Endometrium (tissue), 2 donors: ENCODE results near the gene PPA2.
A peak's percentile ranks its signal among the peaks of the same experiment; 100 is the strongest.
"Not testable (repeated sequence)": the region's sequence is repeated elsewhere in the genome, so short reads cannot be mapped to it uniquely, and the experiment has no call there.

ENCODE experiments used
- FAIRE-seq: peaks from 2 replicates; lab custom pipeline; 2012; peaks lifted over from hg19 to GRCh38; lab: Jason Lieb, UNC
- donor health status: control.
- donor health status: control.

Gene PPA2

DNA sequence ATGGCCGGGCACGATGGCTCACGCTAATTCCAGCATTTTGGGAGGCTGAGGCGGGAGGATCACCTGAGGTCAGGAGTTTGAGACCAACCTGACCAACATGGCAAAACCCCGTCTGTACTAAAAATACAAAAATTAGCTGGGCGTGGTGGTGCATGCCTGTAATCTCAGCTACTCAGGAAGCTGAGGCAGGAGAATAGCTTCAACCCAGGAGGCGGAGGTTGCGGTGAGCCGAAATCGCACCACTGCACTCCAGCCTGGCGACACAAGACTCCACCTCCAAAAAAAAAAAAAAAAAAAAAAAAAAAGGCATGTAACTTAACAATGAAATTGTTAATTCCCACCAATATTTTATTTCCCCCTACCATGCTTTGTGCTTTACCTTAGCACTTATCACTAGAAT is 15.3 kb downstream of the PPA2 start:
- FAIRE-seq = not testable (repeated sequence)

DNA sequence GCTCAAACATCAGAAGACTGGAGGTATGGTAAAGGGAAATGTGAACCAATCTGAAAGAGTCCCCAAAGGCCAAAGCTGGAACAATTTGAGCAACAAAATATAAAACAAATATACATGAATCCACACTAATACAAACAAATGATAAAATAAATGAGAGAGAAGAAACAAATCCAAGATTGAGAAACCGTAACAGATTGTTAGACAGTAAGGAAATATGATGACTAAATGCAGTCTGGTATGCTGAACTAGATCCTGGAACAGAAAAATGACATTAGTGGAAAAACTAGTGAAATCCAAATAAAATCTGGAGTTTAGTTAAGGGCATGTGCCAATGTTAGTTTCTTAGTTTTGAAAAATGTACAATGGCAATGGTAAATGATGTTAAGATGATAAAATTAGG is 15.9 kb downstream of the PPA2 start:
- no peak for FAIRE-seq

DNA sequence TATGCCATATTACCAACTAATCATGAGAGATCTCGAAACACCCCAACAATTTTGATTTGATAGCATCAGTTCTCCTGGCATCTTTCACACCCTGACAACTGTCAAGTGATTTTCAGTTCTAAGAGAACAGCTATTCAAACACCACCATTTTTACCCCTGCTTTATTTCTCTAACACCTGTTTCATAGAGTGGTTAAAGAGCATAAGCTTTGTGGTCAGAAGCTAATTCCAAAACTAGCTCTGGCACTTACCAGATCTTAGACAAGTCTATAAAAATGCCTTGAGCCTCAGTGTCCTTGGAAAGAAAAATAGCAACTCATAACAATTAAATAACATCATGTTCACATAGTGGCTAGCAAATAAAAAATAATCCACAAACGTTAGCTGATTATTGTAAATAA is 17.9 kb downstream of the PPA2 start:
- no peak for FAIRE-seq

DNA sequence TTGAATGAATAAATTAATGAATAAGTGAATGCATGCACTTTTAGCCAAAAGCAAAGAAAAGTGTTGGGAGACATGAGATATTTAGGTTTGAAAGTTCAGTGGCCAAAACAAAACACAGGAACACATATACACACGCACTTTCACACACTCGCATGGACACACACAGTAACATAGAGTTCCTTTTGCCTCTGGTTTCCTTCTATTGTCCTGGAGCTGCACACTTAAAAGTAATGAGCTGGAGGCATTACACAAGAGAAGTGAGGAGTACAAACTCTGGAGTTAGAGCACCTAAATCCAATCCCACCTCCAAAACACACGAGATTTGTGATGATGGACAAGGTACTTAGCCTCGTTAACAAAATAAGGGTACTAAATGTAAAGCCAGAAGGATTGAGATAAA is 18.7 kb downstream of the PPA2 start:
- no peak for FAIRE-seq

DNA sequence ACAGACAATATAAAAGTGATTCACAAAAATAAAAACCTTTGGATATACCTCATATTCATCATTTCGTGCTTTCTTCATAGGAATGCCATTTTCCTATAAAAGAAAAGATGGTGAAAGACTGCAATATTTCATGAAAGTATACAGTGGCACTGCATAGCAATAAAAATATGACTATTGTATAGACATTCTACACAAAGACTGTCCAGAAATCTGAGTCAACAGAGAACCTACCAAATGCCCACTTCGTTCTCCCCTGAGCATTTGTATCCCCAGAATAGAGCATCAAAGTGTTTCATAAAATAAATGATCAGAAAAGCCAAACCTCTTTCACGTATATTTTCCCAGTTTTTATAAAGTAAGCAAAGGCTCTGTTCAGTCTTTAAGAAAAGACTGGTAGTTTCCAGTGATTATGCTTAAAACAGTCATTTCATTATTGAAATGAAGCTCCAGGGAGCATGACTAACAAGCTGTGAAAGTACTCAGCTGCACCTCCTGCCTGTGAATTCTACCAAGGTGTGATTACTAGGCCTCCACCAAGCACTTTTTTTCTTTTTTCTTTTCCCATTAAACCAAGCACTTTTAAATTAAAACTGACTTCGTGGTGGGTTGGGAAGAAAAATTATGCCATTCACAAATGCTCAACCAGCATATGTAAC is 20.2 kb downstream of the PPA2 start:
- FAIRE-seq = no peak

DNA sequence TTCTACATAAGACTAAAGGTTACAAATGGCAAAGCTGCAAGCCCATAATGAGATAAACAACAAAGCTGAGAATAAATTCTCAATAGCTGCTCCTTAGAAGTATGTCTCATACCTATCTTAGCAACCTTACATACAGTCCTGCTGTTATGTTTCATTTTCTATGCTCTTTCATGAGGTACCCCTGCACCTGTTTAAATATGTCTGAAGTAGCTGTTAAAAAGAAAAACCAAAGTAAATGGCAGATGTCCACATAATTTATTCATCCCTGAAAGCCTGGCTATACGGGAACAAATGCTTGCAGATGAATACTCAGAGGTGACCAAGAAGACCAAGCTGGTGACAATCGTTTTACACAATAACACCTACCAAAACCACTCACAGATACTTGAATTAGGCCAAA is 22.5 kb downstream of the PPA2 start:
- no peak for FAIRE-seq

DNA sequence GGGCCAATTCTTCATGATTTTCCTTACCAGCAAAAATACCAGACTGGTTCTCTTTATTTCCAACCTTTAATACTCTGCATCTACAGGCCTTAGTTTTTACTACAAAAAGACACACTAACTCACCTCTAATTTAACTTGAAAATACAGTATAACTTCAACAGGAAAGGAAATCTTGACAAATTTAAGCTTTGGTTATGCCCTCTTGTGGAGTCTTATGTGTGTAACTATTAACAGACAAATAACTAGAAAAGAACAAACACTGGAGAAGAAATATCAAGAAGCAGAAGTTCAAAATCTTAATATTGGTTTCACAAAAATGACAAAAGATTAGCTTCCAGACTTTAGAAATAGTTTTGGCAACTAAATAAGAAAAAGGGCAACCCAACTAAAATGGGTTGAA is 33.0 kb downstream of the PPA2 start:
- no peak for FAIRE-seq

DNA sequence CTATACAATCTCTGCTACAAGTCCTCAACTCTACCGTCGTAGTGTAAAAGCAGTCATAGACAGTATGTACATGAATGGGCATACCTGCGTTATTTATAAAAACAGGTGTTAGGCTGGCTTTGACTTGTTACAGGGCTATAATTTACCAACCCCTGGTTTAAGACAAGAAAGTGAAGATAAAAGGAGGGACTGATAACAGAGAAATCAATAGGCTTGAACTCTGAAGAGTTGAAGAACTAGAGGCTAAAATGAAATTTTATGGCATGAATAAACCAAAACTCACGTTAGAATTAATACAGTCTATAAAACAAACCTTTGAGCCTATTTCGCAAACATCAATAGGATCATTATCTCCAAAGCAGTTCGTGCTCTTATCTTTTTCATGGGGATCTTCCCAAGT is 36.2 kb downstream of the PPA2 start:
- FAIRE-seq = no peak

DNA sequence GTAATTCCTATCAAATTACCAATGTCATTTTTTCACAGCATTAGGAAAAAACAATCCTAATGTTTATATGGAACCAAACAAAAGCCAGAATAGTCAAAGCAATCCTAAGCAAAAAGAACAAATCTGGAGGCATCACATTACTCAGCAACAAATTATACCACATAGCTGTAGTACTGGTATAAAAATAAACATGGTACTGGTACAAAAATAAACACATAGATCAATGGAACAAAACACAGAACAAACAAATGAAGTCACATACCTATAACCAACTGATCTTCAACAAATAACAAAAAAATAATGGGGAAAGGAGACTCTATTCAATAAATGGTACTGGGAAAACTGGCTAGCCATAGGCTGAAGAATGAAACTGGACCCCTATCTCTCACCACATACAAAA is 37.4 kb downstream of the PPA2 start:
- FAIRE-seq = no peak

DNA sequence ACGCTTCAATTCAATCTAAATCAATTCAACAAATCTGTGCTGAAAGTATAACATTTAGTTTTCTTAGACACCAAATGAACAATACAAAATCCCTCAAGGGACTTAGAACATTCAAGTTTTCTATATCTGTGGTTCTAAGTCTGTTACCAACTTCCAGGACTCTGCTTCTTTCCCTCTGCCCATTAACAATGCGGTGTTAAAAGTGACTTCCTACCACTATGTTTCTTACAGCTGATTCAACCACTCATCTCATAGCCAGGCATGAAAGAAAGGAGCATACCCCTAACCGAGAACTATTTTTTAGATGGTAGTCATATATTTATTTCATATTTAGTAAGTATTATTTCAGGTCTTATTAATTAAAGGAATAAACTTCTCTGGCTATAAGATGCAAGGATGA is 38.9 kb downstream of the PPA2 start:
- no peak for FAIRE-seq

DNA sequence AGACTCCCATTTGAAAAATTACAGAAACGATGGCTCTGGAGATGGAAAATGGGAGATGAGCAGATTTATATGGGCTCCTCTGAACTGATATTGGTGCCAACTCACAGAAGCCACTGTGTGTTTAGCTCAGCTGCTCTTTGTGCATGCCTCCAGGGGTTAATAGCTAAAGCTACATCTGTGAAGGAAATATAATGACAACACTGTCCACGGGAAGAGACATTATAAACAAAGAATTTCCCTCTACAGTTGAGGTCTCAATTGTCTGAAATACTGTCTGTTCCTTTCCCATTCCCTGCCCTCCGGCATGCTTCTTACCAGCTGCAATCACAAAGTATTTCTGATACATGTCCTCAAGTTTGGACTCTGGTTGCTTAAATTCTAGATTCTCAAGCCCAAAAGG is 40.4 kb downstream of the PPA2 start:
- FAIRE-seq = no peak

DNA sequence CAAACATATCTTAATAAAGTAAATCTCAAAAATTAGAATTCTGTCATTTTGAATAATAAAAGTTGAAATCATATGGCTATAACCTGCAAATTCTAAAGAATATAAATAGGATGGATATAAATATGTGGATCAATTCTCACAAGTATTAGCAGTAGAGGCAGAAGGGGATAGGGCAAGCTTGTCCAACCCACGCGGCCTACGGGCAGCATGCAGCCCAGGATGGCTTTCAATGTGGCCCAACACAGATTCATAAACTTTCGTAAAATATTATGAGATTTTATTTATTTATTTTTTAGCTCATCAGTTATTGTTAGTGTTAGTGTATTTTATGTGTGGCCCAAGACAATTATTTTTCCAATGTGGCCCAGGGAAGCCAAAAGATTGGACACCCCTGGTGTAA is 41.4 kb downstream of the PPA2 start:
- FAIRE-seq = peak; percentile 46

DNA sequence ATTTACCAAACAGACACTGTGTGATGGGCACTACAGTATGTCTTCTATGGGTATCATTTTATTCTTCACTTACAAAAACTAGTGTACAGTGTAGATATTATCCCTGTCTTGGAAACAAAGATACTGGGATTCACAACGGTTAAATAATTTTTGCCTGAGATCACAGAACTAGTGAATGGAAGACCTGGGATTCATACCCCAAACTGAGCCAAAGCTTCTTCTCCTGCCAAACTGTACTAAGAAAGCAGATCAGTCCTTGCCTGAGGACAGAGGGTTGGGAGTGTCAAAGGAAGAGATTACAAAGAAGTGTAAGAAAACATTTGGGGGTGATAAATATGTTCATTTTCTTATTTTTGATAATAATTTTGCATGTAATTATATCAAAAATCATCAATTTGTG is 43.1 kb downstream of the PPA2 start:
- no peak for FAIRE-seq

DNA sequence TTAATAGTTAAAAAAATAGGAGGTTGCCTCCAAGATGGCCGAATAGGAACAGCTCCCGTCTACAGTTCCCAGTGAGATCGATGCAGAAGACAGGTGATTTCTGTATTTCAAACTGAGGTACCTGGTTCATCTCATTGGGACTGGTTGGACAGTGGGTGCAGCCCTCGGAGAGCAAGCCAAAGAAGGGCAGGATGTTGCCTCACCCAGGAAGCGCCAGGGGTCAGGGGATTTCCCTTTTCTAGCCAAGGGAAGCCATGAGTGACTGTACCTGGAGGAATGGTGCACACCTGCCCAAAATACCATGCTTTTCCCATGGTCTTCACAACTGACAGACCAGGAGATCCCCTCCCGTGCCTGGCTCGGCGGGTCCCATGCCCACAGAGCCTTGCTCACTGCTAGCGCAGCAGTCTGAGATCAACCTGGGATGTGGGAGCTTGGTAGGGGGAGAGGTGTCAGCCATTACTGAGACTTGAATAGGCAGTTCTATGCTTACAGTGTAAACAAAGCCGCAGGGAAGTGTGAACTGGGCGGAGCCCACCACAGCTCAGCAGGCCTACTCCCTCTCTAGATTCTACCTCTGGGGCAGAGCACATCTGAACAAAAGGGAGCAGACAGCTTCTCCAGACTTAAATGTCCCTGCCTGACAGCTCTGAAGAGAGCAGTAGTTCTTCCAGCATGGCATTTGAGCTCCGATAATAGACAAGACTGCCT is 47.5 kb downstream of the PPA2 start:
- no peak for FAIRE-seq

DNA sequence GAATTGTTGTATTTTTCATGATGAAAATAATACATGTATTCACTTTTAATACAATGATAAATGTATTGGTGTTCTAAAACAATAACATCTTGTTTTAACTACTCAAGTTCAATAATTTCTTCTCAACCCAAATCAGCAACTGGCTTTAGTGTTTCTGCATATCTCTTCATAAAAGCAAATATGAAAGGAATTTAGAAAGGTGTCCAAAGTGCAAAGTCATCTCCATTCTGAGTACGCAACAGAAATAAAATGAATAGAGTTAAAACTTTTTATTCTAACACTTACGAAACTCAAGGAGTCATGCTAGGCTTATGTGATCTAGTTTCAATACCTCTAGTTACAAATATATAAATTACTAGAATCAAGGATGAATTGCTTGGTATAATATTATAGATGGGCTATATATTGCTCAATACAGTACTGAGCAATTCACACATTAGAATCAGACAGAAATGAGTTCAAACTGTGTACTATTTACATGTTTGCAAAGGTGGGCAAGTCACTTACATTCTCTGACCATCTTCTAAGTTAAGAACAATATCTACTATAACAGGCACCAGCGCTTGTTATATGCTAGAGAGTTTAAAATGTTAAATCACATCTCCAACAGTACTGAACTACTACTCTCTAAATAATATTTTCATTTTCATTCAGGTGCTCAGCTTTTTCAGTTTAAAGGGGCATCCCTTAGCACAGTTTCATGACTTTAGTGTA is 51.5 kb downstream of the PPA2 start:
- FAIRE-seq = no peak

DNA sequence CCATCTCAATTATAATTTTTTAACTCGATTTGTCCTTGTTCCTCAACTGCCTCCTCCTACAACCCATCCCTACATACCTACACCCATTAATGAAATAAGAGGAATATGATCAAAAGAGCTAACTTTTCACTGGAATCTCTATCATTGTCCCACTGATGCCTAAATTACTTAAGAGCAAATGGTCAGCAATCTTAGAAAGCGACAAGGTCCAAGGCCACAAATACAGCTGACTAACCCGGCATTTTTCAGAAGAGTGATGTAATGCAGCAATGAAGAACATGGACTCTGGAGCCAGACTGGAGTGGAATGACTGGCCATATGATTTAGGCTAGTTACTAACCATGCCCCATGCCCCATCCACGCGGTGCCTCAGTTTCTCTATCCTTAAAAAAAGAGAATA is 56.2 kb downstream of the PPA2 start:
- FAIRE-seq = no peak

DNA sequence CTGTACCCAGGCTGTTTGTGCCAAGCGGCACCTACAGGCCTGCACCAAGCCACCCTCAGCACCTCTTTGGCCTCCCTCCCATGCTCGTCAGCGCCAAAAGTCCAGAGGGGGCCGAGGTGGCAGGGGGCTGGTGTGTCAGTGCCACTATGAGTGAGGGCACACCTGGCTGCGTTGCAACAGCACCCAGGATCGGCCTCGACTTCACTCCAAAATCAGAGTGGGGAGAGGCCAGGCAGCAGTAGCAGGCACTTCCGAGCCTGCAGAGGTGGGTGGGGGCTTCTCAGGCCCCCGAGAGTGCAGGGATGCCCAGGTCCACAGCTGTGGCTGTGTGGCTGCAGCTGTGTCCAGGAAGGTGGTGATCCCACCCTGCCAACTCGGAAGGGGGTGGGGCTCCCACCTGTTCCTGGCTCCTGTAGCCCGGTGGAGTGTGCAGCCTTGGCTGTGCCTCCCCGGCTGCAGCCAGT is 58.5 kb downstream of the PPA2 start:
- FAIRE-seq = no peak

DNA sequence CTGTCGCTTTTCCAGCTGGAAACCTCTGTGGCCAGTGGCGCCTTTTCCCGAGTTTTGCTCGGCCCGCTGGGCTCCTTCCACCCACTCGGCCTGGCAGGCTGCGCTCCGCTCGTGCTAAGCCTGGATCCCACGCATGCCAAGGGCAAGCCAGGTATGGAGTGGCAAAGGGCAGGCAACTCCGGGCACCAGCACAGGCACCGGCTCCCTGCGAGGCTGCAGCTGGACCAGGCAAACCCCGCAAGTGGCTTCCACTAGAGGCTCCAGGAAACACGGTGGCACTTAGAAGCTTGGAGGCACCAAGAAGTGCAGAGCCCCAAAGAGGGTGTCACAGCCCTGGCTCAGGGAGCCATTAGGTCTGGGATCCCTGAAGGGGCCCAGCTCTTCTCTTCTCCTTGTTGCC is 59.5 kb downstream of the PPA2 start:
- no peak for FAIRE-seq

DNA sequence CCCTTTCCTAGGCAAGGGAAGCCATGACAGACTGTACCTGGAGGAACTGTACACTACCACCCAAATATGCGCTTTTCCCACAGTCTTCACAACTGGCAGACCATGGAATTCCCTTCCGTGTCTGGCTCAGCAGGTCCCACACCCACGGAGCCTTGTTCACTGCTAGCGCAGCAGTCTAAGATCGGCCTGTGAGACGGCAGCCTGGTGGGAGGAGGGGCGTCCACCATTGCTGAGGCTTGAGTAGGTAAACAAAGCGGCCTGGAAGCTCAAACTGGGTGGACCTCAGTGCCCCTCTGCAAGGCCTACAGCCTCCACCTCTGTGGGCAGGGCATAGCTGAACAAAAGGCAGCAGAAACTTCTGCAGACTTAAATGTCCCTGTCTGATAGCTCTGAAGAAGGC is 64.7 kb downstream of the PPA2 start:
- FAIRE-seq = not testable (repeated sequence)

DNA sequence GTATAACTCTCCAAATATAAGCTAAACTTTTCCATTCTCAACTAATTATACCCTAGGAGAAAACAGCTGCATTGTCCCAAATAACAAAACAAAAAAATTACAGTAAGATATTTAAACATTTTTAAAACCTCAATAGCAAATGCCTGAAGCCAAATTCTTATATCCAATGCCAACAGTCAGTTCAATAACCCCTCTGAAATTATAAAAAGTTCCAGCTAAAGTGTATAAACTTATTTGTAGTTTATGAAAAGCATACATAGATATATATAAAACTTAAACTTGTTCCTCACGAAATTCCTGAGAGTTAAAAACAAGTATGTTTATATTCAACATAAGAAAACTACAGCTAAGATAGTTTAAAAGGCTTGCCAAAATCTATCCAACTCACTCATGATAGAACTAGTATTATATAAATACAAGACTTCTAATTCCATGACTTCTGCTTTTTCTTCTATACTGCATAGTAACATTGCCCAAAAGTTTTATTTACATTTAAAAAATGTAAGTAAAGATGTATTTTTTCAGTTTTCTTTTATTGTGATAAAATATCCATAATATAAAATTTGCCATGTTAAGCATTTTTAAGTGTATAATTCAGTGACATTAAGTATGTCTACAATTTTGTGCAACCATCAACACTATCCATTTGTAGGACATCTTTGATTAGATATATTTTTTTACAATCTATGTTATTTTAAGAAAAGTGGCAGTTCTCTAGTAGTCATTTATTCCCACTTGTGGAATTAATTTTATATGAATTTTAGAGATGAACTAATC is 72.8 kb downstream of the PPA2 start:
- no peak for FAIRE-seq

DNA sequence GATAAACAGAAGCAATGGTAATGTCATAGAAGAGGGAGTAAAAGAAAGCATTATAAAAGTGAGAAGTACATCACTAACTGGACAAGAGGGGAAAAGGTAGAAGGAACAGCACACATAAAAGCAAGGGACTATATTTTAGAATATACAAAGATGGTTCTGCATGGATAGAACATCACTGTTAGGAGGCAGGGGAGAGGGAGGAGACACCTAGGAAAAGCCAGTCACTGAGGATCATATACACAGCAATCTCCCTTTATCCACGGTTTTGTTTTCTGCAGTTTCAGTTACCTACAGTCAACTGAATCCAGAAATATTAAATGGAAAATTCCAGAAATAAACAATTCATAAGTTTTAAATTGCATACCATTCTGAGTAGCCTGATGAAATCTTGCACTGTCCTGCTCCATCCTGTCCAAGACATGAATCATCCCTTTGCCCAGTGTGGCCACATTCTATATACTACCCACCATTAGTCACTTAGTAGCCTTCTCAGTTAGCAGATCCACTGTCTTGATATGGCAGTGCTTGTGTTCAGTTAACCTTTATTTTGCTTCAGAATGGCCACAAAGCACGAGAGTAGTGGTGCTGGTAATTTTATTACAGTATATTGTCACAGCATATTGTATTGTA is 74.2 kb downstream of the PPA2 start:
- FAIRE-seq = no peak

DNA sequence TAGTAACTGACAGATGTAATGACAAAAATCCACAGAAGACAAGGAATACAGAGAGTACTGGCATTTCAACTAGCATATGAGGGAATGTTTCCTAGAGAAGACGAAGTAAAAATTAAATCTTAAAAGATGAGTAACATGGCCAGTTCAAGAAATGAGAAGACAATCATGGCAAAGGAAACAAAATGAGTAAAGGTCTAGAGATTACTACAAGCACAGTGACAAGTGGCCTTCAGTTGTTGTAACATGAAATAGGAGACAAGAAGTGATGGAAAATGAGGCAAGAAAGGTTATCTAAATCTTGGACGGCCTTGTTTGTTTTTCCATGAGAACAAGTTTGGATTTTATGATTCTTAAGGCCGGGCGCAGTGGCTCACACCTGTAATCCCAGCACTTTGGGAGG is 81.0 kb downstream of the PPA2 start:
- no peak for FAIRE-seq
